ENCODE data around the gene MIS18A. TPM values are rescaled to one million over a fixed set of nuclear protein-coding genes. Genes with fewer than 3 reads are reported as not detected.
"Not testable (repeated sequence)": the region's sequence is repeated elsewhere in the genome, so short reads cannot be mapped to it uniquely, and the experiment has no call there.

Gene MIS18A
- total RNA-seq, 3 donors from 2014 or later, result 6.6 to 16.3 (median 6.9) TPM

DNA sequence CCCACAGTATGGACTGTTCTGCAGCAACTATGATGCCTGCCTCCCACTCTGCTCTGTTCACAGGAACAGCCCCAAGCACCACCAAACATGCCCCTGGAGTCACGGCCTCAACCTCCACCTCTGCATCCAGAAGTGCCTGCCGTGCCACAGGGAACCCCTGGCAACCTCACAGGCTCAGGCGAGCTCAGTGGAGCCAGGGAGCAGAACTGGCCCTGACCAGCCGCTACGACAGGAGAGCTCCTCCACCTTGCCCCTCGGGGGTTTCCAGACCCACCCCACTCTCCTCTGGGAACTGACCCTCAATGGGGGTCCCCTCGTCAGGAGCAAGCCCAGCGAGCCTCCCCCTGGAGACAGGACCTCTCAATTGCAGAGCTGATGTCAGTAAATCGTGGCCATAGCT is 32.8 kb upstream of the MIS18A start:
- ATAC-seq (no peak), DNase-seq (no peak)
- Histone ChIP-seq H3K4me3 (no peak overlapping the region), H3K9me3 (no peaks in the 10 kb centered on the region), H3K4me1 (ENCODE audit: low read depth) (no peaks in the 10 kb centered on the region), H3K36me3 (ENCODE audit: low read depth) (no peaks in the 10 kb centered on the region)
- intact Hi-C loops (cut with DNase I, micrococcal nuclease), result no loop called here
- TF ChIP-seq, protein P1, sequence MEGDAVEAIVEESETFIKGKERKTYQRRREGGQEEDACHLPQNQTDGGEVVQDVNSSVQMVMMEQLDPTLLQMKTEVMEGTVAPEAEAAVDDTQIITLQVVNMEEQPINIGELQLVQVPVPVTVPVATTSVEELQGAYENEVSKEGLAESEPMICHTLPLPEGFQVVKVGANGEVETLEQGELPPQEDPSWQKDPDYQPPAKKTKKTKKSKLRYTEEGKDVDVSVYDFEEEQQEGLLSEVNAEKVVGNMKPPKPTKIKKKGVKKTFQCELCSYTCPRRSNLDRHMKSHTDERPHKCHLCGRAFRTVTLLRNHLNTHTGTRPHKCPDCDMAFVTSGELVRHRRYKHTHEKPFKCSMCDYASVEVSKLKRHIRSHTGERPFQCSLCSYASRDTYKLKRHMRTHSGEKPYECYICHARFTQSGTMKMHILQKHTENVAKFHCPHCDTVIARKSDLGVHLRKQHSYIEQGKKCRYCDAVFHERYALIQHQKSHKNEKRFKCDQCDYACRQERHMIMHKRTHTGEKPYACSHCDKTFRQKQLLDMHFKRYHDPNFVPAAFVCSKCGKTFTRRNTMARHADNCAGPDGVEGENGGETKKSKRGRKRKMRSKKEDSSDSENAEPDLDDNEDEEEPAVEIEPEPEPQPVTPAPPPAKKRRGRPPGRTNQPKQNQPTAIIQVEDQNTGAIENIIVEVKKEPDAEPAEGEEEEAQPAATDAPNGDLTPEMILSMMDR (IDR thresholded peaks at IDR 0.05), result no peak

DNA sequence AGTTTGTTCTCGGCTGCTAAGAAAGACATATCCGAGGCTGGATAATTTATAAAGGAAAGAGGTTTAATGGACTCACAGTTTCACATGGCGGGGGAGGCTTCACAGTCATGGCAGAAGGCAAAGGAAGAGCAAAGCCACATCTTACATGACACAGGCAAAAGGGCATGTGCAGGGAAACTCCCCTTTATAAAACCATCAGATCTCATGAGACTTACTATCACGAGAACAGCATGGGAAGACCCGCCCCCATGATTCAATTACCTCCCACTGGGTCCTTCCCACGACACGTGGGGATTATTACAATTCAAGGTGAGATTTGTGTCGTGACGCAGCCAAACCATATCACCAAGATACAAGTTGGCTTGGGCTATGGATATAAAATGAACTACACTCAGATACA is 32.1 kb upstream of the MIS18A start:
- ATAC-seq; DNase-seq; H3K4me1 ChIP-seq (ENCODE audit: low read depth); intact Hi-C loops (cut with DNase I, micrococcal nuclease); H3K4me3 ChIP-seq; H3K9me3 ChIP-seq; H3K36me3 ChIP-seq (ENCODE audit: low read depth): not testable (repeated sequence)

DNA sequence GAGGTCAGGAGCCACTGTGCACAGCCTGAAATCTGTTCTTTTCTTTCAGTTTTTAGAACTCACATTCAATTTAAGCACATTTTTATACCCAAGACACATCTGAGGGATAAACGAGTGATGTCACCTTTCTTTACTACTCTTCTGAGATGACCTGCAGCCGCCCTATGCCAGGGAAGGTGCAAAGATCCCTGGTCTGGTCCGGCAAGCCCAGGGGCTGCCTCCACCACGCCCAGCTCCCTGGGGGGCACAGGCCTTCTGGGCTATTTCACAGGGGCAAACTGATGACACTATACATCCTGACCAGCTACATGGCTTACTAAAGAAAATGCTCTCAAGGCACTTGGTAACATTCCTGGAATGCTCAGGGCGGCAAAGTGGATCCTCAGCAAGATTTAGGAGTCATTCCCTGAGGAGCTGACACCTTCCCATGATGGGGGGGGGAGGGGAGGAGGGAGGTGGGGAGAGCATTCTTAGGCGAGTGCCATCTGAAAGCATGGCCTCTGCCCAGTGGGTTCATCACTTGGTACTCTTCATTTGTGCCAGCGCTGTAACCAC is 31.1 kb upstream of the MIS18A start:
- intact Hi-C loops (cut with DNase I, micrococcal nuclease), result no loop called here
- no peaks in the 10 kb centered on the region for H3K9me3 ChIP-seq
- TF ChIP-seq, protein P1 (IDR thresholded peaks at IDR 0.05), result no peak
- DNase-seq (no peak), ATAC-seq (no peak)
- no peak overlapping the region for H3K4me3 ChIP-seq
- H3K4me1 ChIP-seq (ENCODE audit: low read depth), result no peaks in the 10 kb centered on the region
- H3K36me3 ChIP-seq (ENCODE audit: low read depth), result no peaks in the 10 kb centered on the region

DNA sequence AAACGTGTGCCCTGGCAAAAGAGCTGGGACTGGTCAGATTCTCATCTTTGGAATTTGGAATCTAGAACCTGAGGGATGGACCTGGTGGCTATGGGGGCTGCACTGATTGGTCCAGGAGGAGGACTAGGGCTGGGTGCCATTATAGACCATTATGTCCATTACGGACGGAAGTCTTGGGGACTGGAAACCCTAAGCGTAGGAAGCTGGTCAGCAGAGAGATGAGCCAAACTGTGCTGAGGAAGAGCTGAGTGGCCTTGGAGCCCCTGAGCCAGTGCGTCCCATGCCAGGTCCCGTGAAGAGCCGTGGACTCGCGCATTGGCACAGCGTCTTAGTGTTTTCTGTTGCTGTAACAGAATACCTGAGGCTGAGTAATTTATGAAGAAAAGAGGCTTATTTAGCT is 29.8 kb upstream of the MIS18A start:
- TF ChIP-seq, protein P1 (IDR thresholded peaks at IDR 0.05), result no peak
- Histone ChIP-seq H3K9me3 (no peaks in the 10 kb centered on the region), H3K4me1 (ENCODE audit: low read depth) (no peaks in the 10 kb centered on the region), H3K36me3 (ENCODE audit: low read depth) (no peaks in the 10 kb centered on the region), H3K4me3 (no peak overlapping the region)
- intact Hi-C loops (cut with DNase I, micrococcal nuclease), result no loop called here
- DNase-seq (no peak), ATAC-seq (no peak)

DNA sequence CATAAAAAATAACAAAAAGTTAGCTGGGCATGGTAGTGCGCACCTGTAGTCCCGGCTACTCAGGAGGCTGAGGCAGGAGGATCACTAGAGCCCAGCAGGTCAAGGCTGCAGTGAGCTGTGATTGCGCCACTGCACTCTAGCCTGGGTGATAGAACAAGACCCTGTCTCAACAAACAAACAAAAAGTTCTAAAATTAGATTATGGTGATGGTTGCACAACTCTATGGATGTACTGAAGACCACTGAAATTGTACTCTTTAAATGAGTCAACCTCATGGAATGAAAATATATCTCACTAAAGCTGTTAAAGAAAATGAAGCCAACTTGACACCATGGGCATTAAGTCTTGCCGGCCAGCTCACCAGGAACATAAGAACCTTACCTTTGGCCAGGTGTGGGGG is 28.9 kb upstream of the MIS18A start:
- no peak overlapping the region for H3K4me3 ChIP-seq
- H3K4me1 ChIP-seq (ENCODE audit: low read depth), result no peaks in the 10 kb centered on the region
- intact Hi-C loops (cut with DNase I, micrococcal nuclease), result no loop called here
- H3K9me3 ChIP-seq, result no peaks in the 10 kb centered on the region
- ATAC-seq (no peak), DNase-seq (no peak)
- no peaks in the 10 kb centered on the region for H3K36me3 ChIP-seq (ENCODE audit: low read depth)
- TF ChIP-seq, protein P1 (IDR thresholded peaks at IDR 0.05), result no peak

DNA sequence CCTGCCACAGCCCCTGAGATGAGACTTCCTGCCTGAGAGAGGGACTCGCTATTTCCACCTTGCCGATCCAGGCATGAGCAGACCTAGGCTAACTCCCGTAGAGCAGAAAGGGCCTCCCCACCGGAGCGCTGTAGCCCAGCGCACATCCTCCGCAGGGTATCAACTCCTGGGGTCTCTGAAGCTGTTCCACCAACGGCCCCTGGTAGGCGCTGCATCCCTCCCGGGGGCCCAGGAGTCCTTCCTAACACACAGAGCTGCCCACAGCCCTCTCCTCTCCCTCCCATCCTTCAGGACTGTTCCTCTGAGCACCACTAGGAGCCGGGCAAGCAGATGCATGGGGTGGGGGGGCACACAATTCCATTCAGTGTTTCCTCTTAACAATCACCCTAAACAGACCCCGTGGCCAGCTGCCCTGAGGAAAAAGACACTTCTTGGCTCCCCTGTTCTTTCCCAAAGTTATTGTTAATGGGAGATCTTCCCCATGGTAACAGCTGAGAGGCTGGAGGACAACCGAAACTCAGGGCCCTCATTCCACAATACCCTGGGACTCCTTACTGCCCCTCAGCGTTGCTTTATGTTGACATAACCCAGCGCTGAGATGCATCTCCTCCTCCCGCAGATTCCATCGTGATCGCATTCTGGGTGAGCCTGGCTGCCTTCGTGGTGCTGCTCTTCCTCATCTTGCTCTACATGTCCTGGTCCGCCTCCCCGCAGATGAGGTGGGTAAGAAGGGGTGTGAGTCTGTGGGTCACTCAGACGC is 27.4 kb upstream of the MIS18A start:
- ATAC-seq, result no peak
- H3K4me3 ChIP-seq, result no peak overlapping the region
- intact Hi-C loops (cut with DNase I, micrococcal nuclease), result no loop called here
- H3K36me3 ChIP-seq (ENCODE audit: low read depth), result no peaks in the 10 kb centered on the region
- no peaks in the 10 kb centered on the region for H3K4me1 ChIP-seq (ENCODE audit: low read depth)
- DNase-seq, result no peak
- TF ChIP-seq, protein P1 (IDR thresholded peaks at IDR 0.05), result no peak
- H3K9me3 ChIP-seq, result no peaks in the 10 kb centered on the region
